GM18526 (cell line): Measurements from ENCODE around the gene DPP10.

Experiments used
- POLR2A ChIP-seq: IDR thresholded peaks from 3 replicates; pipeline ENCODE4 v1.6.1; 2011; ENCODE audit not compliant: insufficient read length; ENCODE audit errors: extremely low read depth

The DPP10 gene

GRCh38 chr2:115825912-115826311 lies 1383.5 kb downstream of the DPP10 start:
- TF ChIP-seq POLR2A, result no peak

GRCh38 chr2:115833196-115833595 lies 1390.8 kb downstream of the DPP10 start:
- TF ChIP-seq POLR2A, result no peak

GRCh38 chr2:115838539-115838938 lies 1396.1 kb downstream of the DPP10 start:
- TF ChIP-seq POLR2A, result no peak

GRCh38 chr2:115842306-115842705 lies 1399.9 kb downstream of the DPP10 start:
- TF ChIP-seq POLR2A, result no peak

GRCh38 chr2:115848192-115848591 lies 1405.8 kb downstream of the DPP10 start:
- TF ChIP-seq POLR2A, result no peak

- no peak for TF ChIP-seq POLR2A
These were observed 1424.6 kb downstream of the DPP10 start for GRCh38 chr2:115867024-115867423.

- TF ChIP-seq POLR2A, result no peak
These were observed 1432.0 kb downstream of the DPP10 start for GRCh38 chr2:115874427-115874826.

GRCh38 chr2:115880558-115880957 lies 1438.1 kb downstream of the DPP10 start:
- no peak for TF ChIP-seq POLR2A

GRCh38 chr2:115887209-115887776 lies 1444.9 kb downstream of the DPP10 start:
- no peak for TF ChIP-seq POLR2A
